ENCODE data around the gene SLC25A26. TPM values are rescaled to one million over a fixed set of nuclear protein-coding genes. Genes with fewer than 3 reads are reported as not detected.
"Not testable (repeated sequence)": the region's sequence is repeated elsewhere in the genome, so short reads cannot be mapped to it uniquely, and the experiment has no call there.

SLC25A26 gene
- total RNA-seq, 1 donor: 14.0 TPM

GRCh38 chr3:66280304-66280703 is 59.5 kb downstream of the SLC25A26 start:
- no peak for DNase-seq (ENCODE audit: low read depth)
- H3K4me3 ChIP-seq (ENCODE audit: low read depth, low read length): no peak overlapping the region
- TF ChIP-seq, protein P1, sequence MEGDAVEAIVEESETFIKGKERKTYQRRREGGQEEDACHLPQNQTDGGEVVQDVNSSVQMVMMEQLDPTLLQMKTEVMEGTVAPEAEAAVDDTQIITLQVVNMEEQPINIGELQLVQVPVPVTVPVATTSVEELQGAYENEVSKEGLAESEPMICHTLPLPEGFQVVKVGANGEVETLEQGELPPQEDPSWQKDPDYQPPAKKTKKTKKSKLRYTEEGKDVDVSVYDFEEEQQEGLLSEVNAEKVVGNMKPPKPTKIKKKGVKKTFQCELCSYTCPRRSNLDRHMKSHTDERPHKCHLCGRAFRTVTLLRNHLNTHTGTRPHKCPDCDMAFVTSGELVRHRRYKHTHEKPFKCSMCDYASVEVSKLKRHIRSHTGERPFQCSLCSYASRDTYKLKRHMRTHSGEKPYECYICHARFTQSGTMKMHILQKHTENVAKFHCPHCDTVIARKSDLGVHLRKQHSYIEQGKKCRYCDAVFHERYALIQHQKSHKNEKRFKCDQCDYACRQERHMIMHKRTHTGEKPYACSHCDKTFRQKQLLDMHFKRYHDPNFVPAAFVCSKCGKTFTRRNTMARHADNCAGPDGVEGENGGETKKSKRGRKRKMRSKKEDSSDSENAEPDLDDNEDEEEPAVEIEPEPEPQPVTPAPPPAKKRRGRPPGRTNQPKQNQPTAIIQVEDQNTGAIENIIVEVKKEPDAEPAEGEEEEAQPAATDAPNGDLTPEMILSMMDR (IDR thresholded peaks at IDR 0.05; ENCODE audit: insufficient read depth, low read length): no peak

GRCh38 chr3:66291922-66292321 is 71.1 kb downstream of the SLC25A26 start:
- not testable (repeated sequence) for H3K4me3 ChIP-seq (ENCODE audit: low read depth, low read length)

GRCh38 chr3:66297260-66297873 is 76.6 kb downstream of the SLC25A26 start:
- peak; percentile 31 for DNase-seq (ENCODE audit: low read depth)
- TF ChIP-seq, protein P1 (IDR thresholded peaks at IDR 0.05; ENCODE audit: insufficient read depth, low read length): no peak
- no peak overlapping the region for H3K4me3 ChIP-seq (ENCODE audit: low read depth, low read length)

More at GRCh38 chr3:66291922-66292321, 71.1 kb downstream of the SLC25A26 start:
- not testable (repeated sequence) for DNase-seq (ENCODE audit: low read depth)

DNA sequence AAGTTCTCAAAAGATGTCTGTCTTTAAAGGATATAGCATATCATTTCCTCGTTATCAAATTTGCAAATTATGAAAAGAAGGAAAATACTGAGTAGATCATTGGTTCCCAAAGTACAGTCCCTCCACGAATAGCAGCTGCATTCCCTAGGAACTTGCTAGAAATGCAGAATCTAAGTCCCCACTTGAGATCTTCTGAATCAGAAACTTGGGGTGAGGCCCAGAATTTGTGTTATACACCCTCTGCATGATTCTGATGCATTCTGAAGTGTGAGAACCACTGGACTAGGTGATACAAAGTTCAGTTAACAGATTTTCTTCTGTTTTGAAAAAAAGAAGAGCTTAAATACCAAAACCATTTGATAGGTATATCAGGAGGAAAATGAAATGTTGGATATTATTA is 77.1 kb downstream of the SLC25A26 start:
- TF ChIP-seq, protein P1 (IDR thresholded peaks at IDR 0.05; ENCODE audit: insufficient read depth, low read length): no peak
- H3K4me3 ChIP-seq (ENCODE audit: low read depth, low read length): no peak overlapping the region
- peak; percentile 82 for DNase-seq (ENCODE audit: low read depth)

- TF ChIP-seq, protein P1 (IDR thresholded peaks at IDR 0.05; ENCODE audit: insufficient read depth, low read length): no peak
- no peak for DNase-seq (ENCODE audit: low read depth)
- no peak overlapping the region for H3K4me3 ChIP-seq (ENCODE audit: low read depth, low read length)
Observed at GRCh38 chr3:66298591-66298990, 77.8 kb downstream of the SLC25A26 start.

DNA sequence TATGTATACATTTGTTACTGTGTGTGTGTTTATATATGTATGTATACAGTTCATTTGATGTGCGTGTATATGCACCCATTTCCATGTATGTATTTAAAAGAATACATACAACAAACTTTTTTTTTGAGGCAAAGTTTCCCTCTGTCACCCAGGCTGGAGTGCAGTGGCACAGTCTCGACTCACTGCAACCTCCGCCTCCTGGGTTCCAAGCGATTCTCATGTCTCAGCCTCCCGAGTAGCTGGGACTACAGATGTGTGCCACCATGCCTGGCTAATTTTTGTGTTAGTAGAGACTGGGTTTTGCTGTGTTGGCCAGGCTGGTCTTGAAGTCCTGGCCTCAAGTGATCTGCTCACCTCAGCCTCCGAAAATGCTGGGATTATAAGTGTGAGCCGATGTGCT is 78.3 kb downstream of the SLC25A26 start:
- H3K4me3 ChIP-seq (ENCODE audit: low read depth, low read length); DNase-seq (ENCODE audit: low read depth): not testable (repeated sequence)

DNA sequence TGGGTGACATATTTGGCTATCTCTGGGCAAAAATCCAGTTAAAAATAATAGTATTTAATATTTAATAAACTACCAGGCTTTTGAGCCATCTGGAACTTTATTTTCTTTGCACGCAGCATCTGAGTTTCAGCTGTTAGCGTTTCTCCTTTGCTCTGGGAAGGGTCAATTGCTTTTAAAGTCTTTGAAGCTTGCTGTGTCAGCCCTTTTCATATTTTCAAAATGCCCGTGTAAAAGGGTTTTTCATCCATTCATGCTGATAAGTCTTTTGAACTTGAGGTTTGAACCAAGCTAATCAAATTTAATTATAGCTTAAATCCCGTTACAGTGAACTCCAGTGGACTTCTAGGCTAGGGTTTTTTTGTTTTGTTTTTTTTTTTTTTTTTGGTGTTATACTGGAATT is 79.1 kb downstream of the SLC25A26 start:
- no peak for DNase-seq (ENCODE audit: low read depth)
- TF ChIP-seq, protein P1 (IDR thresholded peaks at IDR 0.05; ENCODE audit: insufficient read depth, low read length): no peak
- H3K4me3 ChIP-seq (ENCODE audit: low read depth, low read length): no peak overlapping the region

DNA sequence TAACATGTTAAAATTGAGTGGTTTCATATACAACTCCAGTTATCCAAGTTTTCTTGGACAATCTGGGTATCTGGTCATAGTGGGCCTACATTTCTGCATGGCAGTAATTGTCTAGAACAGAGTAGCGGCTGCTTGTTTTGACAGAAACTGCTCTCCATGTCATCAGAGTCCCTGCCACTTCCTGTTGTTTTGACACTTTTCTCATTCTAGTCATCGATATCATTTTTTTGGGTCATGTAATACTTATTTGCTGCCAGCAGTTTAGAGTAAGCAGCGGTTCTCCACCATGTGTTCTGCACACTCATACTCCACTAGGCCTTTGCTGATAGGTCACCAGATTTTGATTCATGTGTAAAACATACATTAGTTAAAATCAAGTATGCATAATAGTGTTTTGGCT is 81.5 kb downstream of the SLC25A26 start:
- H3K4me3 ChIP-seq (ENCODE audit: low read depth, low read length): no peak overlapping the region
- TF ChIP-seq, protein P1 (IDR thresholded peaks at IDR 0.05; ENCODE audit: insufficient read depth, low read length): no peak
- DNase-seq (ENCODE audit: low read depth): no peak
